Heart right ventricle (tissue), 16 donors: ENCODE results near the gene PYM1. TPM values are rescaled to one million over a fixed set of nuclear protein-coding genes. Genes with fewer than 3 reads are reported as not detected.

ENCODE experiments used
- ATAC-seq, 8 donors: fragments of 200-7000 bp; cut with Tn5 transposase; one replicate each; pipeline ENCODE4 v1.9.1; 2020; ENCODE audit warnings: mild to moderate bottlenecking in 8 of 8, moderate library complexity in 8 of 8, moderate number of reproducible peaks in 1 of 8
- DNase-seq, 2 donors: peaks; one replicate each; pipeline ENCODE4 v3.0.0-alpha.2; 2020
- H3K27ac ChIP-seq, 10 donors: fragments of 200-600 bp; sonication (generic) in 2 of 10; one replicate each; pipeline versions ENCODE4 v1.5.0 to v1.8.0; 2020 to 2022; ENCODE audit warnings: mild to moderate bottlenecking in 3 of 10
- H3K27me3 ChIP-seq, 7 donors: fragments of 200-600 bp; one replicate each; pipeline ENCODE4 v1.8.0; 2021 to 2022; ENCODE audit warnings: mild to moderate bottlenecking in 2 of 7
- H3K36me3 ChIP-seq, 9 donors: fragments of 200-600 bp; sonication (generic) in 1 of 9; one replicate each; pipeline versions ENCODE4 v1.5.0 to v1.8.0; 2020 to 2022; ENCODE audit warnings: mild to moderate bottlenecking in 2 of 9
- H3K4me1 ChIP-seq, 9 donors: fragments of 200-600 bp; sonication (generic) in 1 of 9; one replicate each; pipeline versions ENCODE4 v1.5.0 to v1.8.0; 2020 to 2022; ENCODE audit warnings: mild to moderate bottlenecking in 4 of 9
- H3K4me3 ChIP-seq, 10 donors: fragments of 200-600 bp; sonication (generic) in 2 of 10; one replicate each; pipeline versions ENCODE4 v1.5.0 to v1.8.0; 2020 to 2022; ENCODE audit warnings: mild to moderate bottlenecking in 7 of 10, moderate library complexity in 2 of 10
- H3K9me3 ChIP-seq, 11 donors: fragments of 200-600 bp in 10 of 11; sonication (generic) in 2 of 11; one replicate each; pipeline versions ENCODE4 v1.5.0 to v1.8.0; 2013 to 2022; ENCODE audit warnings: mild to moderate bottlenecking in 2 of 11, control low read depth in 1 of 11, moderate library complexity in 1 of 11
- CTCF ChIP-seq, 9 donors: fragments of 200-600 bp; sonication (generic) in 2 of 9; IDR thresholded peaks; one replicate each; pipeline versions ENCODE4 v1.5.0 to v1.8.0; 2021 to 2022; ENCODE audit warnings: antibody characterized with exemption in 9 of 9, mild to moderate bottlenecking in 5 of 9, moderate library complexity in 1 of 9
- WGBS, 2 donors: extraction: QIAGEN DNeasy Blood & Tissue Kit; methylation state at CpG; one replicate each; pipeline ENCODE4 v1.1.7; 2013; ENCODE audit warnings: inconsistent platforms in 1 of 2; 5-methylcytosine and 5-hydroxymethylcytosine counted together
- intact Hi-C, 10 donors: fragments of 100-400 bp; cut with DNase I; formaldehyde crosslinking; loops; one replicate each; pipeline versions ENCODE4 v1.11.1 to v1.14.2; 2022
- polyA plus RNA-seq, 2 donors: library from polyadenylated mRNA; stranded (reverse); fragments of 200-250 nt; gene quantifications; one replicate each; pipeline ENCODE4 v1.2.3, GENCODE V29; 2013
- total RNA-seq, 10 donors: library from RNA; stranded (reverse); fragmentation: NEBNext Ultra II Directional in 3 of 10; extraction: Animal tissue kit (Norgen Biotek cat#: 25700) in 3 of 10; gene quantifications; one replicate each; pipeline versions ENCODE4 v1.2.1 to v1.2.4, GENCODE V29; 2021 to 2023
- donor health status: Arrhythmogenic right ventricular cardiomyopathy.
- donor health status: ischemic (EF 13 %, LVEDD 7.1; RV severe dilation, severe dysfunction).
- donor health status: healthy with polysubstance abuse.
- donor health status: DM: no; HTN: yes; CAD: no.
- donor health status: DM: no; HTN: no; CAD: no.
- donor health status: ischemic (EF 25% LVEDD 6.9; RV normal size, moderate dysfunction).
- donor health status: ischemic (EF 25% LVEDD 5.7; RV mildly dilated, moderate dysfunction).
- donor health status: healthy.
- donor health status: DM: yes; HTN: yes; CAD: no.
- donor health status: Ischemic cardiomyopathy.
- donor health status: ischemic (EF 35%, LVEDD 5.7; RV mildly dilated, moderate dysfunction).
- donor health status: nonischemic (EF 11% LVEDD 7.7; RV severe dilation, severe dysfunction).
- donor health status: DM: yes; HTN: yes; CAD: no.
- donor health status: PGD.
- donor health status: ischemic (EF 29% LVEDD 5.4; RV normal size, mild dysfunction).
- donor health status: nonischemic (EF 23%, LVEDD 6.1; RV moderate dilation, normal function).

The PYM1 gene
- total and polyA plus RNA-seq, 12 donors: 10.9 to 48.6 (median 16.8) TPM

DNA sequence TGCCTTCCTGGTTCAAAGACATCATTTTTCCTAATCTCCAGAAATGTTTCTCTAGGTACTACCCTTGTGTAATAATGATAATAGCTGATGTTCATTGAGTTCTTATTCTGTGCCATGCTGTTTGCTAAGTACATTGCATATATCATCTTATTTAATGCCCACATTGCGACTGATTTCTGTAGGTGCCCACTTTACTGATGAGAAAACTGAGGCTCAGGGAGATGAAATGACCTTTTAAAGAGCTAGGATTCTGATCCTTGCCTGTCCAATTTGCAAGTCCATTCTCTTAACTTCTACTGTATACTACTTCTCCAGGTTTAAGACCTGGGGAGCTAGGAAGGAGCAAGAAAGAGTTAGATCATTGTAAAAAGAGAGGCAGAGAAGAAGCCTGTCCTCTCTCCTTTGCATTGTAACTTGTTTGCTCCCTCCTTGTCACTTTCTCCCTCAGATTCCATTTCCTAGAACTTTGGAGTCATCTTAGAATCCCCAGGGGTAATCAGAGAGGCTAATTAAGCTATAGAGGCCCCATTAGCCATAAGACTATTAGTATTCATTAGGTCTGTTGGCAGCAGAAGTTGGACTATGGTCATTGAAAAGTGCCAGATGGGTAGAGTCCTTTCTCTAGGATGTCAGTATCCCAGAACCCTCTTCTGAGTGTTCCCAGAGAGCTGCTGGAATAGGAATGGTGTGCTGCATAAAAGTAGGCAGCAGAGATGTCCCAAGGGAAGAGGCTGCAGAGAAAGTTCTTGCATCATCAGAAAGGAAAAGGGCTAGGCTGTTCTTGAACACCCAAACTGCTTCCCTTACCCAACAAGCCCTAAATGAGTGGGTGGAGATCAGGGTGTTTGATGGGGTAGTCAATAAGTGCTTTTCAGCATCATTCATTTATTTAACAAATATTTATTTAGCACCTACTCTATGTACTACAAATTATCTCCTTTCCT is 6.4 kb upstream of the PYM1 start:
- WGBS, 2 donors: 97 to 98% methylated on average over 1 of the region's 1 CpG
- intact Hi-C loops: loop anchor here in 5 of 10 donors (2.0 to 10.0 kb wide), 7 partner anchors 99 to 199 kb away; partner anchors contain the start of genes DNAJC14 (in 1 of the 5), GDF11 (in 1 of the 5), ORMDL2 (in 1 of the 5) and RPS26 (in 1 of the 5)
- peaks cover 0 to 56% (median 16%) of the 10 kb centered on the region in 9 donors for H3K4me1 ChIP-seq

DNA sequence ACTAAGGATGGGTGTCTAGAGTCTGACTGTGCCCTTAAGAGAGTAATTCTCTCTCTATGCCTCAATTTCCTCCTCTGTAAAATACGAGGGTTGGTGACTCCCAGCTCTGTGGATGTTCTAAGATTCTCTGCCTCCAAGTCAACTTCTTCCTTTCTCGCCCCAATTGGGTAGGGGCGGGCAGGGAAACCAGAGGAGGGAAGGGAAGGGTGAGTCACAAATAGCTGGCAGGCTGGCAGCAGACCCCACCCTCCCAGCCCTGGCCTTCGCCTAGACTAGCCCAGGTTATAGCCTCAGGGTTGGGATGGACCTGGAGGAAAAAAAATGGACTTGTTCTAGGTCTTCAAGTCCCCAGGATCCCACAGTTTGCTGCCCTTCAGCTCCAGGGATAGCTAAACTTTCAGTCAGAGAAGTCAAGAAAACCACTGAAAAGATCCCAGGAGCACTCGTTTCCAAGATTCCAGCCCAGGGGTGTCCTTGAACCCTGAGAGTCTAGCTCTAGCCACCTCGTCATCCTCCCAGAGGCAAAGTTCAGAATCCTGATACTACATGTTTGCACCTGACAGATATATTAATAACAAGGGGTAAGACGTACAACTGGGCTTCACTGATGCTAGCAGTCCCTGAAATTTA is 5.6 kb upstream of the PYM1 start:
- Histone ChIP-seq H3K4me1 (peaks cover 0 to 63% (median 24%) of the 10 kb centered on the region in 9 donors), H3K9me3 (no peaks in the 10 kb centered on the region), H3K36me3 (peaks cover 0 to 16% (median 0%) of the 10 kb centered on the region in 9 donors), H3K27ac (peak overlapping the region in 1 of 10 donors; percentile 75), H3K4me3 (peak overlapping the region in 1 of 10 donors; percentile 82), H3K27me3 (no peaks in the 10 kb centered on the region)
- intact Hi-C loops: loop anchor here in 5 of 10 donors (2.0 to 10.0 kb wide), 7 partner anchors 98 to 198 kb away; partner anchors contain the start of genes DNAJC14 (in 1 of the 5), GDF11 (in 1 of the 5), ORMDL2 (in 1 of the 5) and RPS26 (in 1 of the 5)
- TF ChIP-seq CTCF (IDR thresholded peaks at IDR 0.05): no peak
- WGBS, 2 donors: 87 to 93% methylated on average over 7 of the region's 7 CpGs
- no peak for DNase-seq
- no peak for ATAC-seq

More for the DNA sequence above, 6.4 kb upstream of the PYM1 start:
- Histone ChIP-seq H3K27me3 (no peaks in the 10 kb centered on the region), H3K36me3 (peaks cover 0 to 24% (median 0%) of the 10 kb centered on the region in 9 donors), H3K27ac (no peak overlapping the region), H3K4me3 (no peak overlapping the region), H3K9me3 (no peaks in the 10 kb centered on the region)
- DNase-seq: no peak
- TF ChIP-seq CTCF (IDR thresholded peaks at IDR 0.05): no peak
- no peak for ATAC-seq

DNA sequence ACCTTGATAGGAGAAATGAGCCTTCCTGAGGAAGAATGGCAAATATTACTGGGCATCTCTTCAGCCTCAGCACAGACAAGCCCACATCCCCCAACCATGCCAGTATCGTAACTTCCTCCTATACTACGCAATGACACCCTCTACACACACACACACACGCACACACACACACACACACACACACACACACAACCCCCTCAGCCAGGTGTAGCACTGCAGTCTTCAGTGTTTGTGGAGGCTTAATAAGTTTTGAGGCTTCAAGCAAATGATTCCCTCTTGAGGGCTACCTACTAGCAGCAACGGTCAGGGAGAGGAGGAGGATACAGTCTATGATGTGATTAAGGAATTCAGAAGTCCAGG is 4.8 kb upstream of the PYM1 start:
- 13 to 24% methylated on average over 4 of the region's 4 CpGs for WGBS, 2 donors
- Histone ChIP-seq H3K4me3 (peak overlapping the region; percentile 30 to 83 (median 76)), H3K9me3 (no peaks in the 10 kb centered on the region), H3K27ac (peak overlapping the region in 3 of 10 donors; percentile 82 to 99 (median 84)), H3K27me3 (no peaks in the 10 kb centered on the region), H3K36me3 (peaks cover 0 to 8% (median 0%) of the 10 kb centered on the region in 9 donors), H3K4me1 (peaks cover 0 to 68% (median 27%) of the 10 kb centered on the region in 9 donors)
- intact Hi-C loops: loop anchor here in 5 of 10 donors (2.0 to 10.0 kb wide), 7 partner anchors 98 to 198 kb away; partner anchors contain the start of genes DNAJC14 (in 1 of the 5), GDF11 (in 1 of the 5), ORMDL2 (in 1 of the 5) and RPS26 (in 1 of the 5)
- no peak for TF ChIP-seq CTCF (IDR thresholded peaks at IDR 0.05)
- peak in 1 of 2 donors; percentile 19 for DNase-seq
- ATAC-seq: no peak
